DMS79 (cell line): Measurements from ENCODE around the gene PLEKHG1.

Experiments
- DNase-seq: peaks from one replicate; lab custom pipeline; 2025; lab: John Stamatoyannopoulos, UW

PLEKHG1 gene

GRCh38 chr6:150620244-150620643, 20.6 kb downstream of the PLEKHG1 start:
- no peak for DNase-seq

DNA sequence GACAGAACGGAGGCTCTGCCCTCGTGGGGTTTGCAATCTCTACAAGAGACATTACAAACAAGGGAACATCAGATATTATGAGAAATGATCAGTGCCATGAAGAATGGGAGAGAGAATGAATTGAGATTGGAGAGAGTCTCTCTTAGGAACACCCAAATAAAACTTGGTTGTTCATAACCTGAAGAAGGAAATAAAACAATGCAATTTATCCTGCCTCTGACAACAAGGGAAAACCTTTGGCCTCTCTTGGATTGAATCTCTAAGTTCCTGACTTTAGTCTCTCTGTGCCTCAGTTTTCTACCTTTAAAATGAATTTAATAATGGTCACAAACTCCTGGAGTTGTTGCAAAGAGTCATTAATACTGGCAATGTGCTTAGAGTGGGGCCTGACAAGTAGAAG, 21.1 kb downstream of the PLEKHG1 start:
- no peak for DNase-seq

- no peak for DNase-seq
Measured at GRCh38 chr6:150622476-150622875, 22.8 kb downstream of the PLEKHG1 start.

DNA sequence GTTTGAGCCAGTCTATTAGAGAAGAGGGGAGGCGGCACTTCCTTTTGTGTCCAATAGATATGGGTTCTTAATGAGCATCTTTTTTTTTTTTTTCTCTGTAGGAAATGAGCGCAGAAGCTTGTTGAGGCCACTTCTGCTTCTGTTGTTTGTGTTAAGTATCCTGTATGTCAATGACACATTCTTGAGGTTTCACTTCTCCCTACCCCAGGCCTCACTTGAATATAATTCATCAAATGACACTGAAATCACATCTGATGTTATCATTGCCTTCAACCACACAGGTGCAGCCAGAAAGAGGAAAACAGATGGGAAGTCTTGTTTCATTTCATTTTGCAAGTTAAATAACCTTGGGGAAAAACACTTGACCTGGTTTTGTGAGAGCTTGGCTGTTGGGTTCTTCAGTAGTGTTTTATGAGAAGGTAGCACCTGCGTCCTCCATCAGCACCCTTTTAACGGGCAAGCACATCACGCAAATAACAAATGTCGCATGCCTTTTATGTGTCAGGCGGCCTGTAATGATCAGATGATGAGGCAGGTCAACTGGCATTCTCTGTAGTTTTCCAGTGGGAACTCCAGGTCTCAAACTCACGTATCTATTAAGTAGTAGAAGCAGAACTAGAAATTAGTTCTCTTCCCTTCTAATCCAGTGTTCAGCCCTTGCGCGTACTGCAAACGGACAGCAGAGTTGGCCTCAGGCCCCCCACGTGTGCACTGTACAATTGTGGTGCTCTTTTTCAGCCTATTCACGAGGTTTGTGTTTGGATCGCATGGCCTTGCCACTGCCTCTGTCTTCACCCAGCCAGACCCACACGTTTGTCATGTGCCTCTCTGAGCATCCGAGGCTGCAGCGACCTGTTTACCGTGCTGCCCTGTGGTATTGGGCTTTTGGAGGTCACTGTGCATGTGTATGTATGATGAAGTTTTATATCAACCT, 23.5 kb downstream of the PLEKHG1 start:
- peak; percentile 96 for DNase-seq

DNA sequence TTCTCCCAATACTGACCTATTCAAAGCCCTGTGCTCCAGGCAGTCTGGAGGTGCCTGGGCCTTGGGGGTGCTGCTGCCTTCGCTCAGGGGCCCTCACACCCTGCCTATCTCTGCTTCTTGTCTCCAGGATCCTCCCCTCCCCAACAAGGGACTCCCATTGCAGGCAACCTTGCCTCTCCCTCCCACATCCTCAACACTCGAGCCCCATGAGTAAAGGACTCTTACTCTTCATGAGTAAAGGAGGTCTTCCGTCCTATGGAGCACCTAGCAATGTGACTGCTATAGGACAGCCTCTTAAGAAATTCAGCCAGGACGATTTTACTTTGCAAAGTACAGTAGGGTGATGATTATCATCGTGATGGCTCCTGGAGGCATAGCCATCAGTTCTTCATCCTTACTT, 24.5 kb downstream of the PLEKHG1 start:
- DNase-seq: no peak

DNA sequence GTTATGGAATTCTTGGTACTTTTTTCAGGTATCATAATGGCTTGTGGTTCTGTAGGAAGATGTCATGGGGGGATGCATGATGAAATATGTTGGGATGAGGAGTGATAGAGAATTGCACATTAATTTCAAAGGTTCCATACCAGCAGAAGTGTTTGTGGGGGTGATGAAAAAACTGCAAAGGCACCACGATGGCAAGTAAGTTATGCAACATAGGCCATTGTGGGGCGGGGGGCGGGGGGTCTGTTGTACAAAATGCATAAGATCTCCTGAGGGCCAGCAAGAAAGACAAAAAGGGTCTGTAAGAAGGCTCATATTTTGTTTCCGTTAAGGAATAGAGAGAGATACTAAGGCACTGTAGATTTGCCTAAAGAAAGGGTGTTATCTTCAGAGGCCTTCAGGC, 26.2 kb downstream of the PLEKHG1 start:
- DNase-seq: no peak

DNA sequence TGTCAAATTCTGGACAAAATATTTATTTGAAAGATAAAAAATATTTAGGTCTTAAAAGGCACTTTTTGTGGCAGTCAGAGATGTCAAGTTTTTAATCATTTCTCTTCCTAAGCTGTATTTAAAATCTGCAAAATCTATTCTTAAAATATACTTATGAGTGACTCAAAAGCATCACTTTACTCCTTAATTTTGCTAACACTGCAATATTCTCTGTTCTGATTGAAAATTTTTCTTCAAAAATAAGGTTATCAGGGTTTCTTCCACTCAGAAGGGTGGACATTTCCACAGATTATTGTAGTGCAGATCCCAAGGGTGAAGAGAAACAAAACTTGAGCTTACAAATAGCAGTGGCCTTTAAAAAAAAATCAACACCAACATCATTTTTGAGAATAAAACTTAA, 27.5 kb downstream of the PLEKHG1 start:
- no peak for DNase-seq

DNA sequence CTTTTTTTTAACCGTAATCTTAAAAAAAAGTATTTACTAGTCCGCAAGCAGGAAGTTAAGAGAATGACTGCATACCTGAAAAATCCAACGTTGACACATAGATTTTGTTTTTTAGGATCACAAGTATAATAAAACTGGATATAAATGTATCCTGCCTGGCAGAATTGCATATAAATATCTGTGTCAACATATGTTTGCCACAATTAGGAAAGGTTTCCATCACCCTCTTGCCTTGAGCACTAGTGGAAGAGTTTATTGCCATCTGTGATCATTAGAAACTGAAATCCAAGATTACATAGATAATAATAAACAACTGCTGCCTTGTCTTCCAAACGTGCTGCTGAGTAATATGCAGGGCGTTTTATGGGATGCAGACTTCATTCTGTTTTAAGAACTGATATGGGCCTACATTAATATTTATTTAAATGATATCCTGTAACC, 27.9 kb downstream of the PLEKHG1 start:
- DNase-seq: no peak

DNA sequence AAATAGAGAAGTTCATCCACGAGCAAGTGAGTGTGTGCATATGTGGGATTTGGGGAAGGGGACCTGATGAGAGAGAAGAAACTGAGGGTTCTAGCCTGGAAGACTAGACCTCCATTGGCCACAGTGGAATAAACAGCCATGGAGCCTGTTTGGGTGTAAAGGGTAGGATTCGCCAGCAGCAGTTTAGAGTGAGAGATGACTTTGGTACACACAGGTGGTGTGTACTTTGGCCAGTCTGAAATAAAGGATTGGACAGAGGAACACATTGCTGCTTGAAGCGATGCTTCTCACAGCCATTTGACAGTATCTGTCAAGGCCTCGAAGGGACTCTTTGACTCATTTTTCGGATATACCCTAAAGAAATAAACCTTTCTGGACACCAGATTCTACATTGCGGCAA, 29.2 kb downstream of the PLEKHG1 start:
- DNase-seq: no peak

- DNase-seq: no peak
Measured at GRCh38 chr6:150631283-150631983, 31.7 kb downstream of the PLEKHG1 start.

GRCh38 chr6:150631984-150632642, 32.4 kb downstream of the PLEKHG1 start:
- DNase-seq: no peak

GRCh38 chr6:150632785-150633485, 33.2 kb downstream of the PLEKHG1 start:
- DNase-seq: no peak

DNA sequence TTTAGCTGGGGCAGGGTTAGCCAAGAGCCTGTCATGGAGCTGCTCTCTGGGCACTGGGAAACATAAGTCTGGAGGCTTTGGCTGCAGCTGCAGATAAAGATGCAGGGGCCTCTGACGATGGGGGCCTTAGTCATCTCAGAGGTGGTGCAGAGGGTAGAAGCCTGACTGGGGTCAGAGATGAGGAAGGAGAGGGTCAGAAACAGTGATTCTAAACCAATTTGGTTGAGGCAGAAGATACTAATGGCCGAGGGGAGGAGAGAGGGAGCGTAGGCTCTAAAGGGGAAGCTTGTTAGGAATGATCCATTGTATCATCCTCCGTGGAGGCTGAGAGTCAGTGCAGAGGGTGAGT, 33.8 kb downstream of the PLEKHG1 start:
- DNase-seq: no peak

GRCh38 chr6:150634176-150634963, 34.7 kb downstream of the PLEKHG1 start:
- DNase-seq: no peak

DNA sequence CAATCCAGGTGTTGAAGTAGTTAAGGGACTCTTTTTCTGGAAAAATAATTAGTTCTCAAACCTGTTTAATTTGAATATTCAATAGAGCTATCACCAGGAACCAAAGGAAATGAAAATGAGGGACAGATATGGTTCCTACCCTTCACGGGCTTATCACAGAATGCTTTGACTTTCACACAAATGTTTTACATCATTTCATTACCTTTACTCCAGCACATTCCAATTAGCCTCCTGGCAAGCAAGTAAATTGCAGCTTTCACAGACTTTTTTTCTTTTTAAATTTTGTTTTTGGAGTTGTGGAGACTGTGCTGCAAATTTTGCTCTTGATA, 35.2 kb downstream of the PLEKHG1 start:
- no peak for DNase-seq

DNA sequence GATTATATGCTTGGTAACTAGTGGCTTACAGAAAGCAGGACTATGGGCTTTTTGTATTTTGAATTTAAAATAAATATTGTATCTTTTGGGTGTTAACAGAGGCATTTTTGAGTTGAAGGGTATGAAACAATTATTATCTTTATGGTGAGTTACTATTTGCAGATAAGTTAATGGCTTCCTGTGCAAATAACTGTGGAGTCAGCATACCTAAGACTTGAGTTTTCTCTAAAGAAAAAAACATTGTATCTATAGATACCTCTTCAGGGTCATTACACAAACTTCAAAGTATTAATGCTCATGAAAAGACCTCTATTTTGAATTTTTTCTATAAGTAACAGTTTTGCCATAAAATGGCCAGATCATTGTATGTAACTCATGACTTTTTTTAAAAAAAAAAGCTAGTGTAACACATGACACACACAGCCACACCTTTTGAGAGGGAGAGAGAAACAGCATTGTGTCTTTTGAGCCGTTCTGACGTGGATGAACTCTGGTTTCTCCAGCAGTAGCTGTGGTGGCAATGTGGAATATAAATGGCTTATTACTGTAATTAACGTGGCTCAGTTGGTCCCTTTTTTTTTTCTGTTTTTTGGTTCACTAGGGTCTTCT, 36.3 kb downstream of the PLEKHG1 start:
- no peak for DNase-seq

- no peak for DNase-seq
Measured at GRCh38 chr6:150636808-150637207, 37.1 kb downstream of the PLEKHG1 start.

DNA sequence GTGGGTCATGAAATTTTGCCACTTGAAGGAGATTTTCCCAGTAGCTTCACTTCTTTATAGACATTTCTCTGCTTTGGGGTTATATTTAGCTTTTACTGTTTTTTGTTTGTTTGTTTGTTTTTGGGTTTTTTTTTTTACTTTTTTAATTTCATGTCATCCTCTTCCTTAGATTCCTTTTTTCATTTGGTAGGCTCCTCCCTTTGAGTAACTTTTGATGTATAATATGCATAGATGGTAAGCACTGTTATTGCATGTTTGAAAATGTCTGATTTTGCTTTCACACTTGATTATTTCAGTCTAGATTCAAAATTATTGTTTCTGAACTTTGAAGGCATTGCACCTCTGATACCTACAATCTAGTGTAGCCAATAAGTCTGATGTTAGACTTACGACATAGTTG, 37.6 kb downstream of the PLEKHG1 start:
- DNase-seq: no peak

- DNase-seq: no peak
Measured at GRCh38 chr6:150638267-150638666, 38.6 kb downstream of the PLEKHG1 start.

- no peak for DNase-seq
Measured at GRCh38 chr6:150638765-150639164, 39.1 kb downstream of the PLEKHG1 start.

GRCh38 chr6:150639823-150640331, 40.2 kb downstream of the PLEKHG1 start:
- no peak for DNase-seq
